Smooth muscle cell (in vitro differentiated cells): ENCODE data around the gene ELK3. TPM values are rescaled to one million over a fixed set of nuclear protein-coding genes. Genes with fewer than 3 reads are reported as not detected.

Experiments
- DNase-seq: peaks from one replicate; lab custom pipeline; 2025; ENCODE audit not compliant: unreplicated experiment; lab: John Stamatoyannopoulos, UW
- H2AFZ ChIP-seq: fragments of 200-600 bp; sonication (generic); 2 replicates; pipeline ENCODE4 v1.6.0; 2016; ENCODE audit warnings: antibody characterized with exemption, low read depth, mild to moderate bottlenecking
- H3F3A ChIP-seq: fragments of 200-600 bp; sonication (generic); 2 replicates; pipeline ENCODE4 v1.6.0; 2017; ENCODE audit warnings: antibody characterized with exemption, low read depth
- H3K27ac ChIP-seq: fragments of 200-600 bp; sonication (generic); 2 replicates; pipeline ENCODE4 v1.5.1; 2016; ENCODE audit warnings: low read depth, mild to moderate bottlenecking
- H3K27me3 ChIP-seq: fragments of 200-600 bp; sonication (generic); 2 replicates; pipeline ENCODE4 v1.6.1; 2016; ENCODE audit warnings: low read depth, mild to moderate bottlenecking
- H3K36me3 ChIP-seq: fragments of 200-600 bp; sonication (generic); 2 replicates; pipeline ENCODE4 v1.5.1; 2016; ENCODE audit warnings: low read depth
- H3K4me1 ChIP-seq: fragments of 200-600 bp; sonication (generic); 2 replicates; pipeline ENCODE4 v1.5.1; 2016; ENCODE audit warnings: low read depth
- H3K4me2 ChIP-seq: fragments of 200-600 bp; sonication (generic); 2 replicates; pipeline ENCODE4 v1.6.0; 2016; ENCODE audit warnings: mild to moderate bottlenecking
- H3K4me3 ChIP-seq: fragments of 200-600 bp; sonication (generic); 2 replicates; pipeline ENCODE4 v1.5.1; 2016; ENCODE audit warnings: mild to moderate bottlenecking
- H3K79me2 ChIP-seq: fragments of 200-600 bp; sonication (generic); 2 replicates; pipeline ENCODE4 v1.6.0; 2016; ENCODE audit warnings: low read depth, mild to moderate bottlenecking
- H3K9ac ChIP-seq: fragments of 200-600 bp; sonication (generic); 2 replicates; pipeline ENCODE4 v1.6.0; 2016; ENCODE audit warnings: low read depth
- H3K9me3 ChIP-seq: fragments of 200-600 bp; sonication (generic); replicated peaks from 2 replicates; pipeline ENCODE4 v1.5.1; 2016; ENCODE audit warnings: low read depth
- H4K20me1 ChIP-seq: fragments of 200-600 bp; sonication (generic); 2 replicates; pipeline ENCODE4 v1.6.0; 2016; ENCODE audit warnings: low read depth
- CTCF ChIP-seq: fragments of 200-600 bp; sonication (generic); IDR thresholded peaks from 2 replicates; pipeline ENCODE4 v1.5.1; 2017; ENCODE audit warnings: borderline replicate concordance, mild to moderate bottlenecking, antibody characterized with exemption; ENCODE audit not compliant: insufficient read depth, poor library complexity, severe bottlenecking
- WGBS: methylation state at CpG from one replicate; pipeline ENCODE4 v1.1.7; 2016; ENCODE audit warnings: low lambda C conversion rate; 5-methylcytosine and 5-hydroxymethylcytosine counted together
- polyA plus RNA-seq: library from polyadenylated mRNA; unstranded; fragments of >200 nt; fragmentation: Nextera tagmentation; extraction: Ambion mirVana; gene quantifications from 2 replicates; pipeline ENCODE4 v1.2.1, GENCODE V29; 2016
- total RNA-seq: library from RNA; depleted of rRNA; stranded (reverse); fragments of >200 nt; gene quantifications from 2 replicates; pipeline ENCODE4 v1.2.3, GENCODE V29; 2014

Gene ELK3
- total and polyA plus RNA-seq, 2 experiments from 2014 or later: 43.1 to 44.3 TPM

GRCh38 chr12:96233168-96233567 is 39.0 kb downstream of the ELK3 start:
- no peak overlapping the region for H3K27ac ChIP-seq
- DNase-seq: no peak
- WGBS: 94% methylated on average over 7 of the region's 7 CpGs
- H3K4me1 ChIP-seq: no peaks in the 10 kb centered on the region
- no peak overlapping the region for H2AFZ ChIP-seq
- no peak for TF ChIP-seq CTCF
- H3K9ac ChIP-seq: no peak overlapping the region
- peaks cover 57% of the 10 kb centered on the region for H3K79me2 ChIP-seq
- no peak overlapping the region for H3K4me3 ChIP-seq
- H3K36me3 ChIP-seq: no peaks in the 10 kb centered on the region
- H3K9me3 ChIP-seq: no peaks in the 10 kb centered on the region
- H4K20me1 ChIP-seq: peaks cover 98% of the 10 kb centered on the region
- H3K27me3 ChIP-seq: no peaks in the 10 kb centered on the region
- no peak overlapping the region for H3K4me2 ChIP-seq
- peaks cover 16% of the 10 kb centered on the region for H3F3A ChIP-seq

- Histone ChIP-seq H2AFZ (no peak overlapping the region), H3K9me3 (no peaks in the 10 kb centered on the region)
- no peak for DNase-seq
Measured at GRCh38 chr12:96233939-96234461, 39.8 kb downstream of the ELK3 start.

GRCh38 chr12:96234591-96235483 is 40.7 kb downstream of the ELK3 start:
- Histone ChIP-seq H3K4me1 (peaks cover 4% of the 10 kb centered on the region), H3K9me3 (no peaks in the 10 kb centered on the region), H3K27me3 (no peaks in the 10 kb centered on the region), H3F3A (peaks cover 18% of the 10 kb centered on the region), H3K4me3 (no peak overlapping the region), H3K4me2 (no peak overlapping the region), H3K36me3 (no peaks in the 10 kb centered on the region), H3K27ac (no peak overlapping the region), H2AFZ (no peak overlapping the region), H3K9ac (no peak overlapping the region), H3K79me2 (peaks cover 54% of the 10 kb centered on the region), H4K20me1 (peaks cover 99% of the 10 kb centered on the region)
- no peak for TF ChIP-seq CTCF
- no peak for DNase-seq
- WGBS: 93% methylated on average over 20 of the region's 22 CpGs

More at GRCh38 chr12:96233939-96234461, 39.8 kb downstream of the ELK3 start:
- no peaks in the 10 kb centered on the region for H3K27me3 ChIP-seq
- H3K4me1 ChIP-seq: peaks cover under 1% of the 10 kb centered on the region
- TF ChIP-seq CTCF: no peak
- no peaks in the 10 kb centered on the region for H3K36me3 ChIP-seq
- no peak overlapping the region for H3K4me3 ChIP-seq
- H3K4me2 ChIP-seq: no peak overlapping the region
- H3F3A ChIP-seq: peaks cover 18% of the 10 kb centered on the region
- WGBS: 93% methylated on average over 15 of the region's 15 CpGs
- no peak overlapping the region for H3K27ac ChIP-seq
- H4K20me1 ChIP-seq: peaks cover 99% of the 10 kb centered on the region
- H3K9ac ChIP-seq: no peak overlapping the region
- H3K79me2 ChIP-seq: peaks cover 59% of the 10 kb centered on the region
